Measurements from ENCODE around the gene SAMD9. TPM values are rescaled to one million over a fixed set of nuclear protein-coding genes. Genes with fewer than 3 reads are reported as not detected.

SAMD9 gene
- total RNA-seq, 4 donors from 2014 or later: 2.6 to 25.6 (median 14.3) TPM

DNA sequence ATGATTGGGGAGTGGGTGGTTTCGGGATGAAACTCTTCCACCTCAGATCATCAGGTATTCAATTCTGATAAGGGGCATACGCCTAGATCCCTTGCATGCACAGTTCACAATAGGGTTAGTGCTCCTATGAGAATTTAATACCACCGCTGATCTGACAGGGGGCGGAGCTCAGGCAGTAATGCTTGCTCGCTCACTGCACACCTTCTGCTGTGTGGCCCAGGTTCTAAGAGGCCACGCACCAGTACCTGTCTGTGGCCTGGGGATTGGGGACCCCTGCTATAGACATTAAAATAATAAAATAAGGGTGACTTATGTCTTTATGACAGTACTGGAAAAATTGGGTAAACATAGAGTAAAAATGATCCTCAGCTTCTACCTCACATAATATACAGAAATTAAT, 66.1 kb downstream of the SAMD9 start:
- 92% methylated on average over 6 of the region's 6 CpGs; no CpG with 5 or more reads in 1 of the 2 donors for WGBS, 2 donors (ENCODE audit: low coverage in 1 of 2)
- intact Hi-C loops (cut with DNase I; ENCODE audit: low total_unique reads): loop anchor here (10.0 kb wide), 2 partner anchors 427 to 527 kb away; partner anchors contain the start of genes PEX1 and RBM48

More for the DNA sequence above, 66.1 kb downstream of the SAMD9 start:
- H3K4me1 ChIP-seq: peaks cover 0 to 27% (median 3%) of the 10 kb centered on the region in 4 donors
- H3K27ac ChIP-seq: no peak overlapping the region
- H3K9me3 ChIP-seq: no peaks in the 10 kb centered on the region
- H3K36me3 ChIP-seq: no peaks in the 10 kb centered on the region
- in situ Hi-C loops (cut with MboI; ENCODE audit: low pct_ligation_motif_present in 1 of 4, low pct_unique_long_range_greater_than_20kb in 1 of 4, low sequenced_read_pairs in 3 of 4): loop anchor here (10.0 to 25.0 kb wide), 4 partner anchors 367 to 439 kb away; no protein-coding TSS in a partner anchor
- DNase-seq: no peak
- TF ChIP-seq, protein P1, sequence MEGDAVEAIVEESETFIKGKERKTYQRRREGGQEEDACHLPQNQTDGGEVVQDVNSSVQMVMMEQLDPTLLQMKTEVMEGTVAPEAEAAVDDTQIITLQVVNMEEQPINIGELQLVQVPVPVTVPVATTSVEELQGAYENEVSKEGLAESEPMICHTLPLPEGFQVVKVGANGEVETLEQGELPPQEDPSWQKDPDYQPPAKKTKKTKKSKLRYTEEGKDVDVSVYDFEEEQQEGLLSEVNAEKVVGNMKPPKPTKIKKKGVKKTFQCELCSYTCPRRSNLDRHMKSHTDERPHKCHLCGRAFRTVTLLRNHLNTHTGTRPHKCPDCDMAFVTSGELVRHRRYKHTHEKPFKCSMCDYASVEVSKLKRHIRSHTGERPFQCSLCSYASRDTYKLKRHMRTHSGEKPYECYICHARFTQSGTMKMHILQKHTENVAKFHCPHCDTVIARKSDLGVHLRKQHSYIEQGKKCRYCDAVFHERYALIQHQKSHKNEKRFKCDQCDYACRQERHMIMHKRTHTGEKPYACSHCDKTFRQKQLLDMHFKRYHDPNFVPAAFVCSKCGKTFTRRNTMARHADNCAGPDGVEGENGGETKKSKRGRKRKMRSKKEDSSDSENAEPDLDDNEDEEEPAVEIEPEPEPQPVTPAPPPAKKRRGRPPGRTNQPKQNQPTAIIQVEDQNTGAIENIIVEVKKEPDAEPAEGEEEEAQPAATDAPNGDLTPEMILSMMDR (IDR thresholded peaks at IDR 0.05): no peak
- TF ChIP-seq POLR2A (IDR thresholded peaks at IDR 0.05) (no peak), EP300 (IDR thresholded peaks at IDR 0.05; ENCODE audit: low read depth) (no peak), POLR2AphosphoS5 (IDR thresholded peaks at IDR 0.05) (no peak)
- H3K27me3 ChIP-seq: no peaks in the 10 kb centered on the region
- no peak overlapping the region for H3K4me3 ChIP-seq

Other genes with a start within 250 kb of the SAMD9 start
- gene SAMD9L, start 30.4 kb upstream of the SAMD9 start, total RNA-seq: 10 to 100 TPM in 3 of 4 donors, 1 to 10 TPM in 1; 7.2 to 28.8 (median 16.4) TPM
- 100 to 1,000 TPM in 1 of 4 donors, 10 to 100 TPM in 3; 10.5 to 127 (median 45.1) TPM for gene HEPACAM2, start 108.5 kb upstream of the SAMD9 start, total RNA-seq
- gene VPS50, start 114.4 kb upstream of the SAMD9 start, total RNA-seq: 10 to 100 TPM; 17.1 to 43.7 (median 26.9) TPM

Data from transverse colon (tissue), 4 donors.